ENCODE measurements around the gene PTPRO.

GRCh38 chr12:15584366-15585041 is 262.2 kb downstream of the PTPRO start:
- TF ChIP-seq CTCF (IDR thresholded peaks at IDR 0.05 in 4 of 5, conservative IDR thresholded peaks at IDR 0.05 in 1 of 5): peak; percentile 30 to 60 (median 48)
- TF ChIP-seq POLR2A (IDR thresholded peaks at IDR 0.05): no peak

Data from gastrocnemius medialis (tissue), 4 donors.